Stimulated activated CD8-positive, alpha-beta memory T cell treated with anti-CD3 and anti-CD28 coated beads, Interleukin-12 subunit alpha, Interleukin-12 subunit beta, amount 100 ng/mL, for 4 hours (primary cell): Measurements from ENCODE around the gene SNAPC2.
"Not testable (repeated sequence)": the region's sequence is repeated elsewhere in the genome, so short reads cannot be mapped to it uniquely, and the experiment has no call there.

Experiments used
- DNase-seq: peaks from one replicate; pipeline ENCODE4 v3.0.0-alpha.2; 2020; ENCODE audit warnings: low read depth

Gene SNAPC2

DNA sequence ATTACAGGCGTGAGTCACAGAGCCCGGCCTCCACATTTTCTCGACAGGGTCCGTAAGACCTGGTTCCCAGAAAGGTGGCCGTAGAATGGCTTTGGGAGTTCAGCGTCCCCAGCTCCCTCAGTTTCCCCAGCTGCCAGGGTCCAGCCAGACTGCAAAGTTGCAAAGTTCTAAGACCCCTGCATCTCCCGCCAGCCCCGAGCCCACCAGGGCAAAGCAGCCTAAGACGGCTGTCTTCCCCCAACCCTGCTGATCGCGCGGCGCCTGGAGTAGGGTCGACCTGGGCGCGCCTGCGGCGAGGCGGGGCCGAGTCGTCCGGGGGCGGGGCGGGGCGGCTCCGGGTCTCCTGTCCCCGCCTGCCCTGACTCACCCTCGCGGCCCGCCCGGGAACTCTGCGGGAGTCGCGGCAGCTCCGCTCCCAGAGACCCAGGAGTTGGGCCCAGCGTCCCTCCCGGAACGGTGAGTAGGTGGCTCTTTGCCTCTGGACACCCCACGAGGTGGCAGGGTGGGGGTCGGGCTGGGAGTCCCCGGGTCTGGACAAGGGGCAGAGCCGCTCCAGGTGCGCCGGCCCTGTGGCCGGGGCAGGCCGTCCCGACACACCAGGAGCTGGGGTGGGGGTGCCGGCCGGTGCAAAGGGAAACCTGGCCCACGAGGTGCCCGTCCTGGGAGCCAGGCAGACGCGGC lies 31.9 kb upstream of the SNAPC2 start, which contains the start of gene LRRC8E:
TSS of gene LRRC8E (plus strand) at position 366 of the 681 bp plus-strand sequence. CDS start 7,094 bp downstream, outside the sequence.
- no peak for DNase-seq

DNA sequence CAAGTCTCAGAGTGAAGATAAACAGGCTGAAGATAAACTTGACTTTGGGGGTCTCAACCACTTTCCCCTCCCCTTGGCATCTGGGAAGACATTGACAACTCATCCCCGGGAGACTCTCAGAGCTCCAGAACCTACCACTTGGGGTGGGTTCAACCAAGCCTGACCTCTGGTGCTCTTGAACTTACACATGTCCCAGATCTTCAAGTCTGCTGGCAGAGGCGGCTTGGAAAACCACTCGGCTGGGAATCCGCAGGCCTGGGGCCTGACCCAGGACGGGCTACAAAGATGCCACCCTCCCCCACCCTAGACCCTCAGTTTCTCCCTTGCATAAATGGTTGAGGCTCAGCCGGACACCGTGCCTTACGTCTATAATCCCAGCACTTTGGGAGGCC lies 31.3 kb upstream of the SNAPC2 start:
- DNase-seq = no peak

GRCh38 chr19:7893362-7894101 lies 26.6 kb upstream of the SNAPC2 start:
- not testable (repeated sequence) for DNase-seq

GRCh38 chr19:7894612-7895309 lies 25.4 kb upstream of the SNAPC2 start:
- no peak for DNase-seq

DNA sequence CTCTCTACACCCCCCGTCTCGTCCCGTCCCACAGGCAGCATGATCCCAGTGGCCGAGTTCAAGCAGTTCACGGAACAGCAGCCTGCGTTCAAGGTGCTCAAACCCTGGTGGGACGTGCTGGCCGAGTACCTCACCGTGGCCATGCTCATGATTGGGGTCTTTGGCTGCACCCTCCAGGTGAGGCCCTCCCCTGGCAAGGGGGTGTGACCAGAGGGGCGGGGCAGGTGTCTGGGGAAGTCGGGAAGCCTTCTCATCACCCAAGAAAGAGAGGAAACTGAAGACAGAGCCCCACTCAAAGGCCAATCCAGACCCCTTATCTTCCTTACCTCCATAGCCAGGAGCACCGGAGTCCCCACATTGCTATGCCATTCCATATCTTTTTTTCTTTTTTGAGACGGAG lies 24.6 kb upstream of the SNAPC2 start:
- DNase-seq = no peak

- DNase-seq = no peak
These were observed 22.8 kb upstream of the SNAPC2 start for GRCh38 chr19:7897292-7897691.

DNA sequence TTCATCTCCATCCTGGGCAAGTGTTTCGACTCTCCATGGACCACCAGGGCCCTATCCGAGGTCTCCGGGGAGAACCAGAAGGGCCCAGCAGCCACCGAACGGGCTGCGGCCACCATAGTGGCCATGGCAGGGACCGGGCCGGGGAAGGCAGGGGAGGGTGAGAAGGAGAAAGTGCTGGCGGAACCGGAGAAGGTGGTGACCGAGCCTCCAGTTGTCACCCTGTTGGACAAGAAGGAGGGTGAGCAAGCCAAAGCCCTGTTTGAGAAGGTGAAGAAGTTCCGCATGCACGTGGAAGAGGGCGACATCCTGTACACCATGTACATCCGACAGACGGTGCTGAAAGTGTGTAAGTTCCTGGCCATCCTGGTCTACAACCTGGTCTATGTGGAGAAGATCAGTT lies 21.2 kb upstream of the SNAPC2 start:
- no peak for DNase-seq

GRCh38 chr19:7899751-7900378 lies 20.3 kb upstream of the SNAPC2 start:
- DNase-seq = no peak

DNA sequence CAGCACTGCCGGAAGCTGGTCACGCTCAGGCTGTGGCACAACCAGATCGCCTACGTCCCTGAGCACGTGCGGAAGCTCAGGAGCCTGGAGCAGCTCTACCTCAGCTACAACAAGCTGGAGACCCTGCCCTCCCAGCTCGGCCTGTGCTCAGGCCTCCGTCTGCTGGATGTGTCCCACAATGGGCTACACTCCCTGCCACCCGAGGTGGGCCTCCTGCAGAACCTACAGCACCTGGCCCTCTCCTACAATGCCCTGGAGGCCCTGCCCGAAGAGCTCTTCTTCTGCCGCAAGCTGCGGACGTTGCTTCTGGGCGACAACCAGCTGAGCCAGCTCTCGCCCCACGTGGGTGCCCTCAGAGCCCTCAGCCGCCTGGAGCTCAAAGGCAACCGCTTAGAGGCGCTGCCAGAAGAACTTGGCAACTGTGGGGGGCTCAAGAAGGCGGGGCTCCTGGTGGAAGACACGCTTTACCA lies 19.7 kb upstream of the SNAPC2 start:
- no peak for DNase-seq

DNA sequence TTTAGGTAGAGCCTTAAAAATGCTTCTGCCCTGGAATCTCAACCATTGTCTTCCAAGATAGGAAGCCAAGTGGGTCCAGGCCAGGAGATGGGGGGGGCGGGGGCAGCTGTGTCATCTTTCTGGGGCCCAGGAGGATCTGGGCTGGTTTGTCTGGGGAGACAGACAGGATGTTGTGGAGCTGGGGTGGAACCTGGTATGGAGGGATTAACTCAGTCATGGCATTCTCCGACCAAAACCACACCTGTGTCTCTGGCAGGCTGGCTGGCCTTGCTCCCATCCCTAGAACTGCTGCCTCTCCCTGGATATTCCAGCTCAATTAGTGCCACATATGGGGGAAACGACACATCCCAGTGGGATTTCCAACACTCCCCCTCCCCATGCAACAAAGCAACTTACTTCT lies 19.2 kb upstream of the SNAPC2 start:
- no peak for DNase-seq

- DNase-seq = no peak
These were observed 18.8 kb upstream of the SNAPC2 start for GRCh38 chr19:7901337-7901736.

DNA sequence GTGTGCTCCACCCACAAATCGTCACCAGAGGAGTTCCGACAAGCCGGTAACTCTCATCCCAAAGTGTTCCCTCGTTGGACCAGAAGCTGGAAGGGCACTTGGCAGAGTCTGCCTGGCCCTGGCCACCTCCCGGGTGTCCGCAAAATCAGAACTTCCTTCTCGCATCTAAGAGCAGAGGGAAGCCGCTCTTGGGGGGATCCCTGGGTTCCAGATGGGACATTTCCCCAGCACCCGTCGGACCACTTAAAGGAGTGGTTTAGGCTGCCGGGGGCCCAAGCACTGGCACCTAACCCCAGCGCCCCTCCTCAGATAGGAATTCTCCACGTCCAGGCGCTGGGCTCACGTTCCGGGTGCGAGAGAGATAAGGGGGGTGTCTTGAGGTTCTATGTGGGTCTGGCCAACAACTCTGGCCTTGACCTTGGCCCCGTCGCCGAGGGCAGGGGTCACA lies 17.3 kb upstream of the SNAPC2 start:
- no peak for DNase-seq

GRCh38 chr19:7903244-7904073 lies 16.7 kb upstream of the SNAPC2 start, which contains the start of gene MAP2K7:
MAP2K7 (plus strand) TSS chr19:7903877; CDS start chr19:7903945, 68 bp downstream.
- DNase-seq = peak; percentile 100

DNA sequence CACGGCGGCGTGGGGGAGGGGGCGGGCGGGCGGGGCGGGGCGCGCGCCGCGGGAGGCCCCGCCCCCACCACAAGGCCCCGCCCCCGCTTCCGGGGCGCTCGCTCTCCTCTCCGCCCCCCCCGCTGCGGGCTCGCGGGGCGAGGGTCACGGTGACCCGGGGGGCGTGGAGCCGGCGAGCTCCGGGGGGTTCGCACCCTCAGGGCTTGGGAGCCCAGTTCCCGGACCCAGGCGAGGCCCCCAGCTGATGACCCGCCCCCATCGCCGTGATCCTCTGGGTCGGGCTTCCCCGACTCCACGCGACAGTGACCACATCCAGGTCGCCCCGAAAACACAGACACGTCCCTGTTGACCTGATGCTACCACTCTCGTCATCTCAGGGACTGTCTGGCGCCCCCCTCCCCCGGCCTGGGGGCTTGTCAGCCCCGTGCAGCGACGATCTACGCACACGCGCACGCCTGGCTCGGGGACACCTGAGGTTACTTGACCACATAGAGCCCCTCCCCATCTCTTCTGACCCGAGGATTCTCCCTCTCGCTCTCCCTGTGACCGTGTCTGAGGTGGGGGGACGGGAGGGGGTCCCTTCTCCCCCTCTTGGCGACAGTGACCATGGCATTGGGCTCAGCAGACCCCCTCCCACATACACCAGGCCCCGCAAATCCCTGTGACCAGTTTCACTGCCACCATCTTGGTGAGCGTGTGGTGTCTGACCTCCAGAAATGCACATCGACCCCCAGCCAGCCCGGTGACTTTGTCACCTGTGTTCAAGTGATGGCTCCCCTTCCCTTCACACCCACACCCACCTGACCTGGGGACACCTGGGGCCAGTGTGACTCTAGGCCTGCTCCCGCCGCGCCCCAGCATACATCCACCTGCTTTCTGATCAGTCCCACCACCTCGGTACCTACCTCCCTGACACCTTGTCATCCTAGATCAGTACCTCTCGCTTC lies 15.8 kb upstream of the SNAPC2 start:
- DNase-seq = no peak

DNA sequence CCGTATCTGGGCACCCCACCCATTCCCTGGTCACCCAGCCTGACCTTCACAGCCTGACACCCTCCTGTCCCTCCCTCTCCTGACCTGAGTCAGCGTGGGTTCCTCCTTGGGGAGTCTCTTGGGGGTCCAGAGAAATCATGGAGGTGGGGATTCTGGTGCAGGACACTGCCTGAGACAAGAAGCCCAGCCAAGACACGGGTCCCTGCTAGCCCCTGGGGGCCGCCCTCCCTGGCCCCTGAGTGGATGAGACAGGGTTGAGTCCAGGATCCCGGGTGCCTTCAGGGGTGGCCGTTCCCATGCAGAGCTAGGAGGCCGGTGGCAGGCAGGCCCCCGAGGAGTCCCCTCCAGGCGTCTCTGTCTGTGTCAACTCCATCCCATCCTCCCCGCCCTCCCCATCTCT lies 14.9 kb upstream of the SNAPC2 start:
- DNase-seq = no peak

GRCh38 chr19:7905859-7906258 lies 14.3 kb upstream of the SNAPC2 start:
- no peak for DNase-seq

DNA sequence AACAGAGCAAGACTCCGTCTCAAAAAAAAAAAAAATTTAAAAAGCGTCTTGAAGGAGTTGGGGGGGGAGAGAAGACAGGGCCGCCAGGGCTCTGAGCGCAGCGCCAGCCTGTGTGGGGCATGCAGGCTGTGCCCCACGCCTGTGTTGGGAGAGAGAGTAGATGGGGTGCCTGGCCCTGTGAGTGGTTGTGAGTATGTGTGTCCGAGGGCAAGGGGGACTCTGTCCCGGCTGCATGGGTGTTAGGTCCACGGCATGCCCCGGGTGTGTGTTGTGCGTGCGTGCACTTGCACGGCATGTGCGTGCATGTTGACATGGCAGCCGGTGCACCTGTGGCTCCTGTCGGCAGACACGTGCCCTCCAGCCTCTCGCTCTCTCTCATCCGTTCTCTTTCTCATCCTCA lies 13.0 kb upstream of the SNAPC2 start:
- no peak for DNase-seq

GRCh38 chr19:7907544-7907943 lies 12.6 kb upstream of the SNAPC2 start:
- DNase-seq = no peak

DNA sequence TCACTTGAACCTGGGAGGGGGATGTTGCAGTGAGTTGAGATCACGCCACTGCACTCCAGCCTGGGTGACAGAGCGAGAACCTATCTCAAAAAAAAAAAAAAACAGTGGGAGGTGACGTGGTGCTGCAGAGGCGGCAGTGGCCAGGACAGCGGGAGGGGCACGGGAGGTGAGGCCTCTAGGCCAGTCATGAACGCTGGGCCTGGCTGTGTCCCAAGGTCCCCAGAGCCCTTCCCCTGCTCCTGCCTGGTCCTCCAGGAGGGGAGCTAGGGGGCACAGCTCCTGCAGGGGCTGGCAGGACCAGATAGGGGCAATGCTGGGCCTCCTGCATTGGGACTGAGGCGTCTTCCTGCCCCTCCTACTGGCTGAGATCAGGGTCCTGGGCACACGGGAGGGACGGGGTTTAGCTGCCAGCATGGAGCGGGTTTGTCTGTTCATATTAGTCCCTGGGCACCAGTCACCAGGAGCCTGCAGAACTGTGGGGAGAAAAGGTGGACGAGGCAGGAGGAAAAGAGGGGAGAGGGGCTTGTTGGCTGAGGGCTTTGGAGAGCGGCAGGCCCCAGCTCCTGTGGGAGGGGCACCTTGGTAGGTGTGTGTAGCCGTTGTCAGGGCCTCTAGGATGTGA lies 11.9 kb upstream of the SNAPC2 start:
- no peak for DNase-seq
